Non-pigmented ciliary epithelial cell (primary cell): ENCODE measurements around the gene PTCD2.

ENCODE experiments used
- DNase-seq: peaks from one replicate; pipeline ENCODE4 v3.0.0-alpha.2; 2010; ENCODE audit warnings: low read depth

Gene PTCD2

DNA sequence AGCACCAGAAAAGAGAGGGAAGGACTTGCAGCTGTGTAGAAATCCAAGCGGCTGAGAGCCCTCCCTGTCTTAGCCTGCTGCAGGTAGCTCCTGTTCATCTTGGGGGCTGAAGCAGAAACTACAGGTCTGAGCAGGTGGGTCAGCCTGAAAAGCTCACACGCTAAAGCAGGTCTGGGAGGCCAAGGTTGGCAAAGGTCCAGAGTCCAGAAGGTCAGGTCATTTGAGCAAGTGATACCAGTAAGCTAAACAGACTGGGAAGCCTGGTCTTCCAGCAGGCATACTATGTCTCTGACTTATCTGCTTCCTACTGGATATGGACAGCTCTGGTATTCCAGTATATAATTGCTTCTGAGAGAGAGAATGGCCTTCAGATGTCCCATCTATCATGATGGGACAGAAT lies 26.2 kb downstream of the PTCD2 start:
- DNase-seq = no peak

- peak; percentile 76 for DNase-seq
Observed at GRCh38 chr5:72347801-72348308, 27.7 kb downstream of the PTCD2 start.

- DNase-seq = no peak
Observed at GRCh38 chr5:72351376-72351775, 31.2 kb downstream of the PTCD2 start.

- no peak for DNase-seq
Observed at GRCh38 chr5:72352616-72353015, 32.4 kb downstream of the PTCD2 start.

- DNase-seq = no peak
Observed at GRCh38 chr5:72353046-72353445, 32.9 kb downstream of the PTCD2 start.

DNA sequence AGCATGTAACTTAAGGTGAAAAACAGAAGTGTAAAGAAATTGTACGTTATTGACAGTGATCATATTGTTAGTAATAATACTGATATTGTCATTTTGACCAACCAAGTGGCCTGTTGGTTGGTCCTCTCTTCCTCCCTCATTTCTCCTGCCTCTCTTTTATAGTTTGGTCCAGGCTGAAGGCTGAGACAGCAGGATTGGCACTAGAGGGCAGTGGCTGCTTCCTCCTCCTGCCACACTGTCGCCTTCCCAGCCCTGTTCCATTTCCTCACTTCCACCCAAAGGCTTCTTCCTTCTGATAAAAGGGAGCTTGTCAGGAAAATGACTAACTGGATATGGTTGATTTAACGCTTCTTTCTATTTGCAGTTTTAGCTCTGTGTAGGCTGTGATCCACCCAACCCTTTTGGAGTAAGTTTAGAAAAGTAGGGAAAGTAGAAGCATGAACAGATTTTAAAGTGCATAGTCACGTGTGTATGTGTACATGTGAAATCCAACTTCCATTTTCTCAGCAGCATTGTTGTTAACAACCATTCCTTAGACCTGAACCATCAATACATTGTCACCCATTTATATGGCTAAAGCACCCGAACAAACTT lies 35.6 kb downstream of the PTCD2 start:
- no peak for DNase-seq

DNA sequence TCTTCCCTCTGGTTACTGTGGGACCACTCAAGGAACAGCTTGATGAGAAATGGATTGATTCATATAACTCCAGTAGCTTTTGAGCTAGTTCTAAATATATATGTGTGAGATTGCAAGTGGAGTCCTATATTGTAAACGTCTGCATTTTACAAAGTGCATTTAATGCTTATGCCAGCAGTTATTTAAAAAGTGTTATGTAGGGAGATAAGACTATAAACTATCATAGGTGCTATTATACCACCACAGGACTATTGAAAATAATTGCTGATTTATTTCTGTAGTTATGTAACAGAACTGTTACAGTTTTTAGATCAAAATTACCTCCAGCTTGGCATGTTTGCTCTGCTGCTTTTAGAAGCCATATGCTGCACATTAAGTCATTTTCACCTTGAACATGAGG lies 36.2 kb downstream of the PTCD2 start:
- no peak for DNase-seq

- DNase-seq = no peak
Observed at GRCh38 chr5:72358925-72359324, 38.8 kb downstream of the PTCD2 start.

- no peak for DNase-seq
Observed at GRCh38 chr5:72359886-72360285, 39.7 kb downstream of the PTCD2 start.

DNA sequence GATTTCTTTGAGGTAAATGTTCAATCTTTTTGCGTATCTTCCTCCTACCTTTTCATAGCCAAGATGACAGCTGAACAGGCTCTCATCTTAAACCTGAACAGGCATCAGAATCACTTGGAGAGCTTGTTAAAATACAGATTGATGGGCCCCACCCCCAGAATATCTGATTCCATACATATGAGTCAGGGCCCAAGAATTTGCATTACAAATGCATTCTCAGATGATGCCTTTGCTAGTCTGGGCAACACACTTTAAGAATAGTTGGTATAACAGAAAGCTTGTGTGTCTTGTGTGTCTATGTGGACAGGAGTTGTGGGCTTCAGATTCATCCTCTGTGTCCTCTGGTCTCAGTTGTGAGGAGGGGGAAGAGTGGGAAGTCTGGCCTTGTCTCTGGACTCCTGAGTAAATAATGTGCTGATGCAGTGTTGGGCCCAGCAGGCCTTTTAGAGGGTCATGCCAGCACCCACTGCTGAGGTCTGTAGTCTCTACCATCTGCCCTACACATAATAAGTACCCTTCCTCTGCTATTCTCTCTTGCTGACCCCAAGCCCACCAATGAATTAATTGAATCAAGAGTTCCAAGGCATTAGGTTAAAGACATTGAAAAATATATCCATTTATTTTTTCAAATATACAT lies 43.1 kb downstream of the PTCD2 start:
- DNase-seq = peak; percentile 77

- DNase-seq = no peak
Observed at GRCh38 chr5:72364171-72364570, 44.0 kb downstream of the PTCD2 start.

DNA sequence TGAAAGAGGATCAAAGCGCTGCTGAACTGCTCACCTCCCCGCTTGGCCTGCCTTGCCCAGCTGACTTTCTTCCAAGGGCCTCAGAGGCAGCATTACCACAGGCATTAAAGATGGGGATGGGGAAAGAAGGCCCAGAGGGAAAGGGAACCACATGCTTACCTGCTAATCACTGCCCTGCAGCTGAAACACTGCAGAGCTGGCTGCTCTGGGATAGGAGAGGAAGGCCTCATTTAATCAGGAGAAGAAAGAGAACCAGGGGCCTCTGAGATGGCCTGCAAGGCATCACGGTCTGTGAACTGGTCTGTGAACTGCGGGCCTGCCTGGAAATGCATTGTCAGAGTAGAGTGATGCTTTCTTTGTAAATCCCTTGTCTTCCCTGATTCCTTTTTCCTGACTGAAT lies 44.8 kb downstream of the PTCD2 start:
- no peak for DNase-seq

DNA sequence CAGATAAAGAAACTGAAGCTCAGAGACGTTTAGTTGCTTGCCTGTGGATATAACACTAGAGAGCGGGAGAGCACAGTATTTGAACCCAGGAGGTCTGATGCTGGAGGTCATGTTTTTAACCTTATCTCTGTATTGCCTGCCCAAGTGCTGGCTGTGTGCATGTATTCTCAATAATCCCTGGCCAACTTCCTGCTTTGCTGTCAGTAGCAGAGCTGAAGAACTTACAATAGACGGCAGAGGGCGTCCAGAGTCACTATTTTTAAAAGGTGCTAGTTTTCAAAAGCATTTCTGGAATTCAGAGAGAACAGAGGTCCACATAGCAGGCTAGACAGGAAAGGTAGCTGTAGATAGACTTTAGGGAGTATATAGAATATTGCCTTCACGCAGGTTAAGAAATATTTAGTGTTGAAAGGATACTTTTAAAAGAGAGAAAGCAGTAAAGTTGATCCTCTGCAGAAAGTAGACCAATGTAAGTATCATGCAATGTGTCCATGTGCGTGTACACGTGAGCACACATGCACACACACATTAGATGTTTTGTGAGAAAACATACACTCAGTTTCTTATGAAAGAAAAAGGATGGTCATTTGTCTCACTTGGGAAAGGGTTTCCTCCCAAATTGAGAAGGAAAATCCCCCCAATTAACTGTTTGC lies 46.3 kb downstream of the PTCD2 start:
- peak; percentile 66 for DNase-seq

GRCh38 chr5:72368271-72368670 lies 48.1 kb downstream of the PTCD2 start:
- no peak for DNase-seq

DNA sequence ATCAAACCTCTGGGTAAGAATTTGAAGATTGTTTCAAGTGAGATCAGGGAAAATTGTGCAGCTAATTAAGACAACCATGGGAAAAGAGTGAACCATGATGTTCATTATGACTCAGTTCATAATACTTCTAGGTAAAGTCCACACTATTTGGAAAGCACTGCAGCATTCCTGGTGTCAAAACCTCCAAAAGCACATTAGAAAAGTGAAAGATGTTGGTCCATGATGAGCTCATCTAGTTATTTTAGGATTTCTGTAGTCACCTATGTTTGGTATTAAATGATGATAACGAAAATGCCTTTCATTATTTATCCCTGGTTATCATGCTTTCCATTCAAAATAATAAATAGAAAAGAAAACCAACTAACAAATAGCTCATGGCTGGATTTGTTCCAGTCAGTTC lies 49.1 kb downstream of the PTCD2 start:
- no peak for DNase-seq

- DNase-seq = no peak
Observed at GRCh38 chr5:72369711-72370110, 49.5 kb downstream of the PTCD2 start.

DNA sequence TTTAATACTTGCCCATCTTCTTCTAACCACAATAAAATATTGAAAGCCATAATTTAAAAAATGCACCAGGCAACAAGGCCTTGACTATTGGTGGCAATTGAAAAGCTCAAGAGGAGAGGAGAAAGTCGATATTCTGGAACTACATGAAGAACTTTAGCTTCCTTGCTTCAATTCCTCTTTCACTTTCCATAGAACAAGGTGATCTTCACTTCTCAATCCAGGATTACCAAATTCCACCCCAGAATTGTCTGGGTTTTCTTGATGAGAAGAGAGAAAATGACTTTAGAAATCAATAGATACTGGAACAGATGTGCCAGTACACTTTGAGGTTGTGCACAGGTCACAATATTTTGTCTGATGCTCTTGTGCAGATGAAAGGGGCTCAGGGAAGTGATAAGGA lies 52.2 kb downstream of the PTCD2 start:
- no peak for DNase-seq

GRCh38 chr5:72372923-72373322 lies 52.8 kb downstream of the PTCD2 start:
- DNase-seq = no peak

GRCh38 chr5:72374844-72375243 lies 54.7 kb downstream of the PTCD2 start:
- DNase-seq = no peak

DNA sequence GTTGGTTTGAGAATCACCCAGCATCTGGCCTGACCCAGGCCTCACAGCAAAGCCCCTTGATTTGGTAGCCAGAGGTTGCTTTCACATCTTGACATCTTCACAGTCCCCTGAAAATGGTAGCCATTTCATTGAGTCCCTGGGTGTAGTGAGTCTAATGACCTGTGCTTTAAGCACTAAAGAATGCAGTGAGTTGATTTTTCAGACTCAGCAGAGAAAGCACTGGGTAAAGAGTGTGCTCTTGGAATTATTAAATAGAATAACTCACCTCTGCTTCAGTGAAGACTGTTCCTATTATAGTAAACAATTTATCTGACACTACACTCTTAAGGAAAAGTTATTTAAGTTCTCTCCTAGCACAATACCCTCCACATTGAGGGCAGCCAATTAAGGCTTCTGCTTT lies 56.2 kb downstream of the PTCD2 start:
- no peak for DNase-seq

GRCh38 chr5:72377910-72378638 lies 57.9 kb downstream of the PTCD2 start:
- DNase-seq = no peak

- no peak for DNase-seq
Observed at GRCh38 chr5:72378639-72379289, 58.6 kb downstream of the PTCD2 start.
